GM12864 (cell line): ENCODE measurements around the gene SETD1A.
A peak's percentile ranks its signal among the peaks of the same experiment; 100 is the strongest.

Experiments
- DNase-seq: peaks from one replicate; pipeline ENCODE4 v3.0.0-alpha.2; 2011; ENCODE audit warnings: low read depth
- H3K4me3 ChIP-seq: 2 replicates; pipeline ENCODE4 v1.5.1; 2011; ENCODE audit warnings: mild to moderate bottlenecking, low read depth, low read length, control low read depth
- TF ChIP-seq, protein P1 (sequence below): IDR thresholded peaks from 2 replicates; pipeline ENCODE4 v1.5.1; 2011; ENCODE audit warnings: low read depth, mild to moderate bottlenecking, moderate library complexity, low read length, control low read depth, inconsistent platforms; ENCODE audit errors: missing control alignments

The SETD1A gene

DNA sequence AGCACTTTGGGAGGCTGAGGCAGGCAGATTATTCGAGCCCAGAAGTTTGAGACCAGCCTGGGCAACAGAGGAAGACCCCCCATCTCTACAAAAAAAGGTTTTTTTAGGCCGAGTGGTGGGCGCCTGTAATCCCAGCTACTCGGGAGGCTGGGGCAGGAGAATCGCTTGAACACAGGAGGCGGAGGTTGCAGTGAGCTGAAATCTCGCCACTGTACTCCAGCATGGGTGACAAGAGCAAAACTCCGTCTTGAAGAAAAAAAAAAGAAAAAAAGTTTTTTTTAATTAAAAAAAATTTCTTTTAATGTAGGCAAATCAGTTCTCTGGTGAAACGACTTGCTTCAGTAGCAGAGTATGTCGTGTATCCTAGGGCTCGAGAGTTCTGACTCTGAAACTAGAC lies 38.4 kb downstream of the SETD1A start:
- H3K4me3 ChIP-seq: peak overlapping the region; percentile 74
- no peak for DNase-seq

DNA sequence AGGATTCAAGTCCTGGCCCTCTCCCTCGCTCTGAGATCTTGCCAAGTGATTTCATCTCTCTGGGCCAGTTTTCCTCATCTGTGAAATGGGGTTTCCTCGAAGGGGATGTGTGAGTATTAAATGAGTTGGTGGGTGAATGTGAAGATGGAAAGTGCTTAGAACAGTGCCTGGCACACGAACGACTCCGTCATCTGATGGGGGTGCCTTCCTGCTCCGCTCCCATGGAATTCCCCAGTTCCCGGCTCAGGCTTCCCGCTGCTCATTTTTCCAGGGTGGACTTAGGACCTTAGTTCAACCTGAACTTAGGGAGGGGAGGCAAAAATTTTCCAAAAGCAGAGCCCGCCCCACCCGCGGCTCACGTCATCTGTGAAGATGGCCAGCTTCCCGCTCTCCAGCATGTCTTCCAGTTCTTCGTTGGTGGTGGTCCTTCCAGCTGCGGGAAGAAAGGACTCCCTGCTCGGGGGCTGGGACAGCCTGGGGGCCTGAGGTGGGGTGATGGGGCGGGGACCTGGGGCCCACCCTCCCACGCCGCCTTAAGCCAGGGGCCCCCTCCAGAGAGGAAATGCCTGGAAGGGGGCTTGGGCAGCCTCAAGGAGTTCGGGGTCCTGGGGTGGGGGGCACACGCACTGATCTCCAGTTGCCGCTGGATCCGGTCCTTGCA lies 38.9 kb downstream of the SETD1A start:
- TF ChIP-seq, protein P1, sequence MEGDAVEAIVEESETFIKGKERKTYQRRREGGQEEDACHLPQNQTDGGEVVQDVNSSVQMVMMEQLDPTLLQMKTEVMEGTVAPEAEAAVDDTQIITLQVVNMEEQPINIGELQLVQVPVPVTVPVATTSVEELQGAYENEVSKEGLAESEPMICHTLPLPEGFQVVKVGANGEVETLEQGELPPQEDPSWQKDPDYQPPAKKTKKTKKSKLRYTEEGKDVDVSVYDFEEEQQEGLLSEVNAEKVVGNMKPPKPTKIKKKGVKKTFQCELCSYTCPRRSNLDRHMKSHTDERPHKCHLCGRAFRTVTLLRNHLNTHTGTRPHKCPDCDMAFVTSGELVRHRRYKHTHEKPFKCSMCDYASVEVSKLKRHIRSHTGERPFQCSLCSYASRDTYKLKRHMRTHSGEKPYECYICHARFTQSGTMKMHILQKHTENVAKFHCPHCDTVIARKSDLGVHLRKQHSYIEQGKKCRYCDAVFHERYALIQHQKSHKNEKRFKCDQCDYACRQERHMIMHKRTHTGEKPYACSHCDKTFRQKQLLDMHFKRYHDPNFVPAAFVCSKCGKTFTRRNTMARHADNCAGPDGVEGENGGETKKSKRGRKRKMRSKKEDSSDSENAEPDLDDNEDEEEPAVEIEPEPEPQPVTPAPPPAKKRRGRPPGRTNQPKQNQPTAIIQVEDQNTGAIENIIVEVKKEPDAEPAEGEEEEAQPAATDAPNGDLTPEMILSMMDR: no peak
- no peak for DNase-seq
- peak overlapping the region; percentile 74 for H3K4me3 ChIP-seq

More for the DNA sequence above, 38.4 kb downstream of the SETD1A start:
- TF ChIP-seq, protein P1: no peak

DNA sequence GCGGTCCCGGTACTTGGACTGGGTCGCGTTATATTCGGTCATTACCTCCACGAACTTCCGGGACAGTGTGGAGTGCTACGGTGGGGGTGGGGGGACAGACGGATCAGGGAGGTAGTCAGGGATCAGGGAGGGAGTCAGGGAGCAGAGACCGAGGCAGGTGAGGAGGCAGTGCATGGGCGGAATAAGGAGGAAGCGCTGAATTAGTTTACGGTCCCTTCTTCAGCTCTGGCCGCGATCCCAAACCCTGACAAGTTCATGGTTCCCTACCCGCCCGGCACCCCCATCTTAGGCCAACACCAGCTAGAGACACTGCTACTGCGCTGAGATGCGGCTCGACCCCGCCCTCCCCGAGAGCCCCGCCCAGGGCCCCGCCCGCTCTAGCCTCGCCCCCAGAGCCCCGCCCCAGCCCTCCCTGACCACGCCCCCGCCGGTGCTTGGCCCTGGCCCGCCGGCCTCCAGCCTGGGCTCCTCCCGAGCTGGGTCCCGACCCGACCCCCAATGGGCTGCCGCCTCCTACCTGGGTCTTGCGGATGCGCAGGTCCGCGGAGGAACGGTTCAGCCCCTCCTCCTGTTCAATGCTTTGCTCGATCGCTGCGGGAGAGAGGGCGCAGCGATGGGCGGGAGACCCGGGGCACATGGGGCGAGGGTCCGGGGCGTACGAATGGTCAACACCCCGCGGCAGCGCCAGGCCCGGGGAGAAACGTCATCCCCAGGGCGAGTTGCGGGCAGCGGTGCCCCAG lies 39.6 kb downstream of the SETD1A start:
- TF ChIP-seq, protein P1: no peak
- peak overlapping the region; percentile 74 for H3K4me3 ChIP-seq
- peak; percentile 55 for DNase-seq

DNA sequence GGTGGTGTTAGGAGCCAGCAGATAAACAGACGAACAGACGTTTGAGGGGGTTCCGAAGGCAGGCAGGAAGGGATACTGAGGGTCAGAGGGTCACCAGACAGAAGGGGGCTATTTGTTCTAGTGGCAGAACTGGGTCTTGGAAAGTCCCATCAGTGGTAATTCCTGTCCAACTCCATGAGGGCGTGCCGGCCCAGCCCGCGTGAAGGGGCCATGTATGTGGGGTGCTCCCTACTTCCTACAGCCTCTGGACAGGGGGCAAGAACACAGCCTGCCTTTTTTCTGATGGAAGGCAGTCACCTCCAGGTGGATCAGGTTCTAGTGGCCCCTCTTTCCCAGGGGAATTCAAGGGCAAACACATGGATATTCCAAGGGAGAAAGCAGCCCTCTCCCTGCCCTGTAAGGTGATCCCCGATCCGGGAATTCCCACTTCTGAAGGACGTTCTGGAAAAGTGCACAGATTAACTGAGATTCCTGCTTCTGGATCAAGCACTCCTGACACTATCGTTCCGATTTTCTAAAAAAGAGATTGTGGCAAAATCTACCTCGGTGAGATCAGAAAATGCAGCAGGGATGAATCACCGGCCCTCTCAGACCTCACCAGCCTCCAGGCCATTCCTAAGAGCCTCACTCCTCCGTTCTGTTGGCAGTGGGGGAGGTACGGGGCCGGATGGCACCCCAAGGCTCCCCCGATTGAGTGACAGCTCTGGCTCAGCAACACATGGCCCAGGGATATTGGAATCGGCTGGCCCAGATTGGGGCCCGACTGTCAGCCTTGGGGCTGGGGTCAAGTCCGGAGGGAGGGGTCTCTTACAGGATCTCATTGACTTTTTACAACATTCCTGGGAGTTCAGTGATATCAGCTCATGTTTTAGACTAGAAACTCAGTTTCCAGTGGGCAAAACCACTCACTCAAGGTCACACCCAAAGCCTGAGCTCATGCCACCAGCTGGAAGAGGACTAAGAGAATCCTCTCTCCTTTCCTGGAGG lies 40.5 kb downstream of the SETD1A start:
- peak overlapping the region; percentile 42; the same call in 1 of the 2 replicates for H3K4me3 ChIP-seq
- TF ChIP-seq, protein P1: no peak
- no peak for DNase-seq

DNA sequence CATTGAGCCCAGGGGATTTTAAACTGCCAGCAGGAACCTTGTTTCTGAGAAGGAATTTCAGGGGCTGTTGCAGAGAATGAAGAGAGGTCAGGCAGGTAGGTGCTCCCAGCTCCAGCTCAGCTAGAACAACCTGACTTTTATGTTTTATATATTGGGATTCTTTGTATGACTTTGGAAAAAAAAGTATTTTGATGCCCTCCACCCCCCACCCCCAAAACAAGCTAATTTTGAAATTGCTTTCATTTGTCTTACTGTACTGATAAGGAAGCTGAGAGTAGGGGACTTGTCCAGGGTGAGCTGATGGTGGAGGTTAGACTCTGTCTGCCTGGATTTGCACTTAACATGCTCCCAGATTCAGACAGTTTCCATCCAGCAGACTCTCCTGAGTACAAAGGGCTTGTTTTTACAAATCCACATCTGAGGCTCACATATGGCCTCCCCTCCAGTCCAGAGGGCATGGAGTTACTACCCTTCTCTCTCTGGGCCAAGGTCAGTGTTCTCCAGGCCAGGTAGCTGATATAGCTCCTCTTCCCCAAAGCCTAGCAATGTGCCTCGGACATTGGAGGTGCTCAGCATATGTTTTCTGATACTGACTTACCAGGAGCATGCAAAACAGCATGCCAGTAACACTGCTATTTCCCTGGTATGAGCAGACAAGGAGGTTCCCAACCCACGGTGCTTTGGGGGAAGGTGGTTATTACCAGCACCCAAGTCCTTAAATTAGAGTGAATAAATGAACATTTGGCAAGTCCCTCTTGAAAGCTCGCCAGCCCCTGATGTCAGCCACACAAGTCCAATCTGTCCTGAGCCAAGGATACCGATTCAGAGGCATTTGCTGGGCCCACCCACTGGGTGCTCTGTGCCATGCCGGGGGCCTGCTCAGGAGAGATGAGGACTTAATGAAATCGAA lies 41.6 kb downstream of the SETD1A start:
- DNase-seq: no peak
- no peak overlapping the region for H3K4me3 ChIP-seq
- TF ChIP-seq, protein P1: no peak
